Breast epithelium (tissue), 3 donors: Measurements from ENCODE around the gene ADD1.

ENCODE experiments used
- CTCF ChIP-seq, 3 donors: fragments of 450-650 bp; IDR thresholded peaks; one replicate each; pipeline ENCODE4 v1.5.1; 2016 to 2017; ENCODE audit warnings: antibody characterized with exemption in 3 of 3, mild to moderate bottlenecking in 3 of 3, moderate library complexity in 3 of 3
- POLR2A ChIP-seq: fragments of 450-650 bp; IDR thresholded peaks from one replicate; pipeline ENCODE4 v1.6.1; 2016; ENCODE audit warnings: antibody characterized with exemption, mild to moderate bottlenecking, moderate library complexity

- no peak for TF ChIP-seq CTCF (IDR thresholded peaks at IDR 0.05)
- no peak for TF ChIP-seq POLR2A
Measured at GRCh38 chr4:2822461-2823300, 21.0 kb upstream of the ADD1 start.
